HL-60 (cell line): Measurements from ENCODE around the gene DUSP7.

Source experiments
- DNase-seq, 2 experiments: peaks; one replicate each; pipeline ENCODE4 v3.0.0-alpha.2; 2010 to 2020; ENCODE audit warnings: low read depth in 1 of 2, low spot score in 1 of 2
- H3K27ac ChIP-seq: fragments of 250-450 bp; sonication (Bioruptor Pico); replicated peaks from 2 replicates; pipeline ENCODE4 v1.5.1; 2020; ENCODE audit warnings: mild to moderate bottlenecking, moderate library complexity
- H3K27me3 ChIP-seq: fragments of 250-450 bp; sonication (Bioruptor Pico); 2 replicates; pipeline ENCODE4 v1.5.1; 2021; ENCODE audit warnings: mild to moderate bottlenecking, moderate library complexity; ENCODE audit not compliant: insufficient read depth, poor library complexity, severe bottlenecking
- H3K4me3 ChIP-seq: replicated peaks from 2 replicates; pipeline ENCODE4 v1.5.1; 2011; ENCODE audit warnings: mild to moderate bottlenecking, control low read depth, low read length; ENCODE audit not compliant: insufficient read depth
- GABPA ChIP-seq: IDR thresholded peaks from 2 replicates; pipeline ENCODE4 v1.6.1; 2012; ENCODE audit warnings: low read depth
- POLR2AphosphoS5 ChIP-seq: IDR thresholded peaks from 2 replicates; pipeline ENCODE4 v1.6.1; 2012; ENCODE audit warnings: low read depth
- SPI1 ChIP-seq: IDR thresholded peaks from 2 replicates; pipeline ENCODE4 v1.6.1; 2012; ENCODE audit warnings: low read depth, mild to moderate bottlenecking, borderline replicate concordance
- TF ChIP-seq, protein P1 (sequence below): IDR thresholded peaks from 2 replicates; pipeline ENCODE4 v1.6.1; 2012; ENCODE audit warnings: low read depth; ENCODE audit not compliant: insufficient replicate concordance
- TF ChIP-seq, protein P2 (sequence below): IDR thresholded peaks from one replicate; pipeline ENCODE4 v1.5.1; 2011; ENCODE audit warnings: low read length, control low read depth, inconsistent platforms; ENCODE audit not compliant: insufficient read depth

Gene DUSP7

DNA sequence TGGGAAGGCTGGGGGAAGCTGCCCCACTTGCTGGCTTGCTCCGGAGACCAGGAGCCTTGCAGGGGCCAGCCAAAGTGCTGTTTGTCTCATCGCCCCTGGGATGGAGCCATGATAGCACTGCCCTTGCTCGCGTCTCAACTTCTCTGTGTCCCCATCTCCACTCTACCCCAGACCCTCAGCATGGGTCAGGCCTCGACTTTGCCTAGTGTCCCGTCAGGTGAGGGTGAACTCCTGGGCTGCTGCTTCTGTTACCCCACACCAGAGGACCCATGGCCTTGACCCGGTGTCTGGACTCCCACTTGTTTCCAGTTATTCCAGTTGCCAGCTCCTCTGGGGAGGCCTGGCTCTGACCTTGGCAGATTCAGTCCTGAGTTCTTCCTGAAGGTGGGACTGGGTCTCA is 36.5 kb upstream of the DUSP7 start:
- H3K27me3 ChIP-seq = no peaks in the 10 kb centered on the region
- no peak overlapping the region for H3K27ac ChIP-seq
- no peak for DNase-seq
- no peak overlapping the region for H3K4me3 ChIP-seq
- TF ChIP-seq SPI1 = no peak
- no peak for TF ChIP-seq POLR2AphosphoS5
- TF ChIP-seq, protein P1, sequence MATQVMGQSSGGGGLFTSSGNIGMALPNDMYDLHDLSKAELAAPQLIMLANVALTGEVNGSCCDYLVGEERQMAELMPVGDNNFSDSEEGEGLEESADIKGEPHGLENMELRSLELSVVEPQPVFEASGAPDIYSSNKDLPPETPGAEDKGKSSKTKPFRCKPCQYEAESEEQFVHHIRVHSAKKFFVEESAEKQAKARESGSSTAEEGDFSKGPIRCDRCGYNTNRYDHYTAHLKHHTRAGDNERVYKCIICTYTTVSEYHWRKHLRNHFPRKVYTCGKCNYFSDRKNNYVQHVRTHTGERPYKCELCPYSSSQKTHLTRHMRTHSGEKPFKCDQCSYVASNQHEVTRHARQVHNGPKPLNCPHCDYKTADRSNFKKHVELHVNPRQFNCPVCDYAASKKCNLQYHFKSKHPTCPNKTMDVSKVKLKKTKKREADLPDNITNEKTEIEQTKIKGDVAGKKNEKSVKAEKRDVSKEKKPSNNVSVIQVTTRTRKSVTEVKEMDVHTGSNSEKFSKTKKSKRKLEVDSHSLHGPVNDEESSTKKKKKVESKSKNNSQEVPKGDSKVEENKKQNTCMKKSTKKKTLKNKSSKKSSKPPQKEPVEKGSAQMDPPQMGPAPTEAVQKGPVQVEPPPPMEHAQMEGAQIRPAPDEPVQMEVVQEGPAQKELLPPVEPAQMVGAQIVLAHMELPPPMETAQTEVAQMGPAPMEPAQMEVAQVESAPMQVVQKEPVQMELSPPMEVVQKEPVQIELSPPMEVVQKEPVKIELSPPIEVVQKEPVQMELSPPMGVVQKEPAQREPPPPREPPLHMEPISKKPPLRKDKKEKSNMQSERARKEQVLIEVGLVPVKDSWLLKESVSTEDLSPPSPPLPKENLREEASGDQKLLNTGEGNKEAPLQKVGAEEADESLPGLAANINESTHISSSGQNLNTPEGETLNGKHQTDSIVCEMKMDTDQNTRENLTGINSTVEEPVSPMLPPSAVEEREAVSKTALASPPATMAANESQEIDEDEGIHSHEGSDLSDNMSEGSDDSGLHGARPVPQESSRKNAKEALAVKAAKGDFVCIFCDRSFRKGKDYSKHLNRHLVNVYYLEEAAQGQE = no peak

DNA sequence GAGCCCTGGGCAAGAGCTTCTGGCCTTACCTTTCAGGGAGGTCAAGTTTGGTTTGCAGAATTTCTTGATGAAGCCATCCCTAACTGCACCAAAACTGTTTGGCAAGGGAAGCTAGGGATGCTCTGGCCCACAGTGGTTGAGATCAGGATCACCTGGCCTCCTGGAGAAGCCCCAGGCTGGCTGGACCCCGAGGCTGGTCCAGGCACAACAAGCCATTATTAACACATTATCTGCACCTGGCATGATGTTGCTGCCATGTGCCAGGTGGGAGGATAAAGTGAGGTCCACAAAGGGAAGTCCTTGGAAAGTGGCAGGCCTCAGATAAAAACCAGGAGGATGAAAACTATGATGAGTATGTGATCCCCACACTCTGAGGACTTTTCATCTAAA is 35.9 kb upstream of the DUSP7 start:
- TF ChIP-seq, protein P1 = no peak
- TF ChIP-seq SPI1 = no peak
- TF ChIP-seq, protein P2, sequence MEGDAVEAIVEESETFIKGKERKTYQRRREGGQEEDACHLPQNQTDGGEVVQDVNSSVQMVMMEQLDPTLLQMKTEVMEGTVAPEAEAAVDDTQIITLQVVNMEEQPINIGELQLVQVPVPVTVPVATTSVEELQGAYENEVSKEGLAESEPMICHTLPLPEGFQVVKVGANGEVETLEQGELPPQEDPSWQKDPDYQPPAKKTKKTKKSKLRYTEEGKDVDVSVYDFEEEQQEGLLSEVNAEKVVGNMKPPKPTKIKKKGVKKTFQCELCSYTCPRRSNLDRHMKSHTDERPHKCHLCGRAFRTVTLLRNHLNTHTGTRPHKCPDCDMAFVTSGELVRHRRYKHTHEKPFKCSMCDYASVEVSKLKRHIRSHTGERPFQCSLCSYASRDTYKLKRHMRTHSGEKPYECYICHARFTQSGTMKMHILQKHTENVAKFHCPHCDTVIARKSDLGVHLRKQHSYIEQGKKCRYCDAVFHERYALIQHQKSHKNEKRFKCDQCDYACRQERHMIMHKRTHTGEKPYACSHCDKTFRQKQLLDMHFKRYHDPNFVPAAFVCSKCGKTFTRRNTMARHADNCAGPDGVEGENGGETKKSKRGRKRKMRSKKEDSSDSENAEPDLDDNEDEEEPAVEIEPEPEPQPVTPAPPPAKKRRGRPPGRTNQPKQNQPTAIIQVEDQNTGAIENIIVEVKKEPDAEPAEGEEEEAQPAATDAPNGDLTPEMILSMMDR = no peak
- no peak for TF ChIP-seq POLR2AphosphoS5
- TF ChIP-seq GABPA = no peak
- Histone ChIP-seq H3K27me3 (no peaks in the 10 kb centered on the region), H3K27ac (no peak overlapping the region), H3K4me3 (no peak overlapping the region)
- DNase-seq = no peak

DNA sequence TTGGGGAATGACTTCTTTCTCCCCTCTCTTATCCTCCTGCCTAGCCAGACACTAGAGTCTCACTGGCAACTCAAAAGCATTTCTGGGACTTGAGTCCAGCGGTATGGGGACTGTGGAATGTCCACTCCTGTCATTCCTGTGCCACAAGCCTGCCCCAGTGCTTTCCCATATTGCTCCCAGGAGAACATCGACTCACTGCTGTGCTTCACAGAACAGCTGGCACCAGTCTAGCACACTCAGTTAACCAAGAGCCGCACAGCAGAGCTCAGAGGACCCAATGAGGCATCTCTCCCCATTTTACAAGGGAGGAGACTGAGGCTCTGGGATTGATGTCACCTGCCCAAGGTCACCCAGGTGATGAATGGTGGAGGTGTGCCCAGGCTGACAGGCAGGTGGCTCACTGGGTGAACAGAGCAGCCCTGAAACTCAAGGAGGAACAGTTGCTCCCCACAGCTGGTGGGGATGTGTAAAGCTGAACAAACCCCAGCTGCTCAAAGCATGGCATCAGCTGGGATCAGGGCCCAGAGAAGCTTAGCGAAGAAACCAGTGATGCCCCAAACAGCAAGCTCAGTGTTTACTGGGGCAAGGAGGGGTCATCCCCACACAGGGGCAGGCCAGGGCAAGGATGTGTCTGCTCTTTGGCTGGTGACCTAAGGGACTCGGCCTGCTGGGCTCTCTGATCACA is 35.4 kb upstream of the DUSP7 start:
- Histone ChIP-seq H3K27ac (no peak overlapping the region), H3K27me3 (no peaks in the 10 kb centered on the region), H3K4me3 (no peak overlapping the region)
- TF ChIP-seq GABPA = no peak
- TF ChIP-seq, protein P1 = no peak
- DNase-seq = no peak

- no peak overlapping the region for H3K27ac ChIP-seq
- TF ChIP-seq, protein P2 = no peak
- TF ChIP-seq, protein P1 = no peak
- TF ChIP-seq SPI1 = no peak
- no peak for TF ChIP-seq GABPA
- TF ChIP-seq POLR2AphosphoS5 = no peak
These were observed 34.6 kb upstream of the DUSP7 start for GRCh38 chr3:52090933-52091468.

More at GRCh38 chr3:52090933-52091468, 34.6 kb upstream of the DUSP7 start:
- no peak overlapping the region for H3K4me3 ChIP-seq
- DNase-seq = no peak
- H3K27me3 ChIP-seq = no peaks in the 10 kb centered on the region
